H1 (cell line): ENCODE measurements around the gene CACNG5.

ENCODE experiments used
- CEBPB ChIP-seq: IDR thresholded peaks from 2 replicates; pipeline ENCODE4 v1.6.1; 2012; ENCODE audit warnings: low read depth, low read length
- CTCF ChIP-seq, 3 experiments: IDR thresholded peaks; 1 replicate in 2 of 3; 2 replicates in 1 of 3; pipeline versions ENCODE4 v1.5.1 to v1.6.1; 2011; ENCODE audit warnings: low read length in 3 of 3, mild to moderate bottlenecking in 3 of 3, inconsistent platforms in 2 of 3, low read depth in 1 of 3, moderate library complexity in 1 of 3; ENCODE audit not compliant: insufficient read depth in 1 of 3; ENCODE audit errors: control extremely low read depth in 1 of 3
- EGR1 ChIP-seq: IDR thresholded peaks from 2 replicates; pipeline ENCODE4 v1.6.1; 2011; ENCODE audit warnings: low read depth, low read length, borderline replicate concordance
- EZH2 ChIP-seq: fragments of 200-600 bp; sonication (generic); IDR thresholded peaks from 2 replicates; pipeline ENCODE4 v1.7.1; 2012; ENCODE audit warnings: low read depth, mild to moderate bottlenecking, moderate library complexity, low read length, inconsistent platforms; ENCODE audit not compliant: severe bottlenecking
- GABPA ChIP-seq: IDR thresholded peaks from 2 replicates; pipeline ENCODE4 v1.6.1; 2011; ENCODE audit warnings: mild to moderate bottlenecking, low read length, moderate library complexity, borderline replicate concordance; ENCODE audit not compliant: insufficient read depth
- KDM5A ChIP-seq: fragments of 200-600 bp; IDR thresholded peaks from 2 replicates; pipeline ENCODE4 v1.7.1; 2012; ENCODE audit warnings: mild to moderate bottlenecking, low read length, inconsistent platforms, mixed read lengths
- POLR2A ChIP-seq, 2 experiments: IDR thresholded peaks; 1 replicate in 1 of 2; 2 replicates in 1 of 2; pipeline ENCODE4 v1.6.1; 2011; ENCODE audit warnings: low read depth in 2 of 2, low read length in 2 of 2, mild to moderate bottlenecking in 2 of 2; ENCODE audit errors: control extremely low read depth in 1 of 2
- POLR2AphosphoS5 ChIP-seq: IDR thresholded peaks from 2 replicates; pipeline ENCODE4 v1.6.1; 2011; ENCODE audit warnings: low read depth, low read length
- SIX5 ChIP-seq: IDR thresholded peaks from 2 replicates; pipeline ENCODE4 v1.6.1; 2011; ENCODE audit warnings: mild to moderate bottlenecking, low read depth, low read length
- TAF1 ChIP-seq: IDR thresholded peaks from 2 replicates; pipeline ENCODE4 v1.6.1; 2011; ENCODE audit warnings: mild to moderate bottlenecking, low read depth, low read length
- TCF12 ChIP-seq: IDR thresholded peaks from 2 replicates; pipeline ENCODE4 v1.6.1; 2011; ENCODE audit warnings: low read depth, mild to moderate bottlenecking, low read length
- USF2 ChIP-seq: IDR thresholded peaks from 2 replicates; pipeline ENCODE4 v1.6.1; 2011; ENCODE audit warnings: low read length, improper control_type of control experiment
- YY1 ChIP-seq: IDR thresholded peaks from 2 replicates; pipeline ENCODE4 v1.6.1; 2011; ENCODE audit warnings: low read depth, mild to moderate bottlenecking, low read length

- no peak for TF ChIP-seq CTCF (IDR thresholded peaks at IDR 0.05; ENCODE audit: control extremely low read depth in 1 of 3, insufficient read depth in 1 of 3, low read depth in 1 of 3, low read length in 3 of 3)
- no peak for TF ChIP-seq POLR2AphosphoS5
- no peak for TF ChIP-seq USF2
- TF ChIP-seq EZH2: no peak
- no peak for TF ChIP-seq GABPA
- TF ChIP-seq YY1: no peak
- no peak for TF ChIP-seq KDM5A
- TF ChIP-seq EGR1: no peak
- TF ChIP-seq TCF12: no peak
- TF ChIP-seq POLR2A (IDR thresholded peaks at IDR 0.05; ENCODE audit: control extremely low read depth in 1 of 2, low read depth in 2 of 2, low read length in 2 of 2): no peak
- TF ChIP-seq CEBPB: no peak
- no peak for TF ChIP-seq TAF1
- TF ChIP-seq SIX5: no peak
Measured at GRCh38 chr17:66860204-66860603, 25.3 kb downstream of the CACNG5 start.
